PFSK-1 (cell line): ENCODE measurements around the gene L3MBTL1.

ENCODE experiments used
- FOXP2 ChIP-seq: optimal IDR thresholded peaks from 2 replicates; pipeline ENCODE3; 2011; ENCODE audit warnings: borderline replicate concordance, control low read depth, inconsistent platforms; ENCODE audit not compliant: insufficient read depth; ENCODE audit errors: extremely low read length, extremely low read depth
- POLR2AphosphoS5 ChIP-seq: IDR thresholded peaks from 2 replicates; pipeline ENCODE4 v1.6.1; 2012; ENCODE audit warnings: low read depth, mild to moderate bottlenecking, control low read depth, low read length, moderate library complexity
- SIN3A ChIP-seq: IDR thresholded peaks from 2 replicates; pipeline ENCODE4 v1.6.1; 2012; ENCODE audit warnings: mild to moderate bottlenecking, low read length, moderate library complexity, borderline replicate concordance; ENCODE audit not compliant: insufficient read depth
- TAF1 ChIP-seq: IDR thresholded peaks from 2 replicates; pipeline ENCODE4 v1.6.1; 2012; ENCODE audit warnings: low read length, control low read depth, borderline replicate concordance; ENCODE audit not compliant: insufficient read depth
- TF ChIP-seq, protein P1 (sequence below), 2 experiments: IDR thresholded peaks; 2 replicates each; pipeline versions ENCODE4 v1.6.1 to v1.8.0; 2011 to 2012; ENCODE audit warnings: low read depth in 2 of 2, low read length in 2 of 2, control low read depth in 1 of 2, inconsistent platforms in 1 of 2, mild to moderate bottlenecking in 1 of 2, moderate library complexity in 1 of 2; ENCODE audit not compliant: insufficient read depth in 1 of 2

Gene L3MBTL1

DNA sequence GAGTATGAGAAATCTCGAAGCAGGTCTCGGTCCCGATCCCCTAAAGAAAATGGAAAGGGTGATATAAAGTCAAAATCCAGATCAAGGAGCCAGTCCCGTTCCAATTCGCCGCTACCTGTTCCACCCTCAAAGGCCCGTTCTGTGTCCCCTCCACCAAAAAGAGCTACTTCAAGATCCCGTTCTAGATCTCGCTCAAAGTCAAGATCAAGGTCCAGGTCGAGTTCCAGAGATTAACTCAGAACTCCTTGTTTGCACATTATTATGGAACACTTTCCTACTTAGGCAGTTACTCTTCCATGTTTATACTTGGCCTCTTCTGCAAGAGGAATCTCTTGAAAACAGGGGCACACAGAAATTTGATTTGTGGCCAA is 46.7 kb upstream of the L3MBTL1 start:
- TF ChIP-seq, protein P1, sequence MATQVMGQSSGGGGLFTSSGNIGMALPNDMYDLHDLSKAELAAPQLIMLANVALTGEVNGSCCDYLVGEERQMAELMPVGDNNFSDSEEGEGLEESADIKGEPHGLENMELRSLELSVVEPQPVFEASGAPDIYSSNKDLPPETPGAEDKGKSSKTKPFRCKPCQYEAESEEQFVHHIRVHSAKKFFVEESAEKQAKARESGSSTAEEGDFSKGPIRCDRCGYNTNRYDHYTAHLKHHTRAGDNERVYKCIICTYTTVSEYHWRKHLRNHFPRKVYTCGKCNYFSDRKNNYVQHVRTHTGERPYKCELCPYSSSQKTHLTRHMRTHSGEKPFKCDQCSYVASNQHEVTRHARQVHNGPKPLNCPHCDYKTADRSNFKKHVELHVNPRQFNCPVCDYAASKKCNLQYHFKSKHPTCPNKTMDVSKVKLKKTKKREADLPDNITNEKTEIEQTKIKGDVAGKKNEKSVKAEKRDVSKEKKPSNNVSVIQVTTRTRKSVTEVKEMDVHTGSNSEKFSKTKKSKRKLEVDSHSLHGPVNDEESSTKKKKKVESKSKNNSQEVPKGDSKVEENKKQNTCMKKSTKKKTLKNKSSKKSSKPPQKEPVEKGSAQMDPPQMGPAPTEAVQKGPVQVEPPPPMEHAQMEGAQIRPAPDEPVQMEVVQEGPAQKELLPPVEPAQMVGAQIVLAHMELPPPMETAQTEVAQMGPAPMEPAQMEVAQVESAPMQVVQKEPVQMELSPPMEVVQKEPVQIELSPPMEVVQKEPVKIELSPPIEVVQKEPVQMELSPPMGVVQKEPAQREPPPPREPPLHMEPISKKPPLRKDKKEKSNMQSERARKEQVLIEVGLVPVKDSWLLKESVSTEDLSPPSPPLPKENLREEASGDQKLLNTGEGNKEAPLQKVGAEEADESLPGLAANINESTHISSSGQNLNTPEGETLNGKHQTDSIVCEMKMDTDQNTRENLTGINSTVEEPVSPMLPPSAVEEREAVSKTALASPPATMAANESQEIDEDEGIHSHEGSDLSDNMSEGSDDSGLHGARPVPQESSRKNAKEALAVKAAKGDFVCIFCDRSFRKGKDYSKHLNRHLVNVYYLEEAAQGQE (IDR thresholded peaks at IDR 0.05; ENCODE audit: insufficient read depth in 1 of 2, low read depth in 2 of 2, low read length in 2 of 2): no peak
- TF ChIP-seq SIN3A (no peak), POLR2AphosphoS5 (no peak), TAF1 (no peak), FOXP2 (no peak)

- TF ChIP-seq POLR2AphosphoS5 (no peak), FOXP2 (no peak), TAF1 (no peak), SIN3A (no peak)
- TF ChIP-seq, protein P1 (IDR thresholded peaks at IDR 0.05; ENCODE audit: insufficient read depth in 1 of 2, low read depth in 2 of 2, low read length in 2 of 2): no peak
Measured at GRCh38 chr20:43461894-43462659, 45.4 kb upstream of the L3MBTL1 start.

DNA sequence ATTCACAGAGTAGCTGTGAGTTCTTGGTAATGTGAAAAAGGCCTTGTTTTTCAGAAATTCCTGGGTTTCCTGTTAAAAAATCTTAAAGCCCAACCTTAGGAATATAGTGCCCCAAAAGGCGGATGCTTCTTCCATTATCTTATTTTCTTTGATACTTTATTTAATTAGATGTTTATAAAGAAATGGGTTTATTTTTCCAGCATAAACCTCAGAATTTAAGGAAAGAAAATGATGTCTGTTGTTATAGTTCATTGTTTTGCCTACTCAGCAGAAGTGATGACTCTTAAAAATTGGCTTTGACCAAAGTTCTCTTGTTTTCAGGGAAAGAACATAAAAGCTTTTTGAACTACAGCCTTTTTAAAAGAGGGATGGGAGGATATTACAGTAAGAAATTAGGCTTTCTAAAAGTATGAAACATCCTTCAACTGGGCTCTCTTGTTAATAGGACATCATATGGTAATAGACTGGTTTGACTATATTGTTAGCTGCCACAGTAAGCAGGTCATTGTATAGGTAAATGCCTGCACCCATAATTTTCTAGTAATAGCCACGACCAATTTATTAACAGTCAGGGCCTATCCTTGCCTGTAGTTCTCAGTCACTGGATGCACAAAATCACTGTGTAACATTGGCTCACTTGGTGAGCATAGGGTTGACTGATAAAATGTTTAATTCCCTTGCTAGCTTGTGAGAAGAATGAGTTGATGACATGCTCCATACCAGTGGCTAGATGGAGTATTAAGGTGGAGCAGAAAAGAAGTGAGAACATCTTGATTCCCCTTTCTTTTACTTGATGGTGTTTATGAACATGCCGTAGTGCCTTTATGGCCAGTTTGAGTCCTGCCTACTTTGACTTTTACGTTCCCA is 44.6 kb upstream of the L3MBTL1 start:
- TF ChIP-seq POLR2AphosphoS5 (no peak), FOXP2 (no peak), TAF1 (no peak), SIN3A (no peak)
- TF ChIP-seq, protein P1 (IDR thresholded peaks at IDR 0.05; ENCODE audit: insufficient read depth in 1 of 2, low read depth in 2 of 2, low read length in 2 of 2): no peak

DNA sequence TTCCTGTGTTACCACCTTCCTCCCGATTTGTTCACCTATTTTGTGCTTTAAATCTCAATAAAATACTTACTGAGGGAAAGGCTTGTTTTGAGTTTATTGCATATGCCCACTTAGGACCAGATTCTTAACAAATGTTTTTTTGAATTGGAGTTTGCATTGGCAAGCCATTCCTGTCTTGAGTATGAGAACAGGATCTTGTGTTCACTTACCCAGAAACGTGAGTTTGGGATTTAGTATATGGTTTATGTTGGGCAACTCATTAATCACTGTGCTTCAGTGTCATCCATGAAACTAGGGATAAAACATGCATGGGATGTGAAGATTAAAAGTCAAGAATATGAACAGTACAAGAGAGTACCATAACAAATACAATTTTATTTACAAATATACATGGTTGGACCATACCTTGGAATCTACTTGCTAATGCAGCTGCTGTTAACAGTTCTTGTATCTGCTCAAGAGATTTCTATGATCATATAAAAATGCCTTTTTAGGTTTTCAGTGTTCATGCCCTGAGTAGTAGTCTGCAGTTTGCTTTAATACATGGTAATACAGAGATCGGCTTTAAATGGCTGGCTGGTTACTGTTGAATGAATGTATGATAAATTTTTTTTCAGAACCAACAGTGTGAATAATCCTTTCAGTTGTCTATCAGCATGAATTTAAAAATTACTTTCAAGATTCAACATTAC is 43.8 kb upstream of the L3MBTL1 start:
- TF ChIP-seq TAF1 (no peak), SIN3A (no peak), FOXP2 (no peak)

DNA sequence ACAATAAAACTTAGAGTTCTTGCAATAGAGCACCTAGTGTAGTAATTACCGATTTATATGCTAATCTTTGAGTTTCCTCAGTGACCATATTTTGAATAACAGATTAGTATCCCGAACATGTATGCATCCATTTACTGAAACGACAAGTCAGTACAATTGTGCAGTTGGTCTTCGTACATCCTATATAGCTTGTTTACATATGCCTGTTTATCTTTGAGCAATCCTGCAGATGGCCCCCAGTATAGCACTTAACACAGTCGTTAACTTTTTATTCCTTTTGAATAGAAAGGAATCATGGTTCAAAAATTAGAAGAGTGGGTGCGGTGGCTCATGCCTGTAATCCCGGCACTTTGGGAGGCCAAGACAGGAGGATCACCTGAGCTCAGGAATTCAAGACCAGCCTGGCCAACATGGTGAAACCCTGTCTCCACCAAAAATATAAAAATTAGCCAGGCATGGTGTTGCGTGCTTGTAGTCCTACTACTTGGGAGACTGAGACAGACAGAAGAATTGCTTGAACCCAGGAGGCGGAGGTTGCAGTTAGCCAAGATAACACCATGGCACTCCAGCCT is 43.2 kb upstream of the L3MBTL1 start:
- TF ChIP-seq FOXP2: no peak
- no peak for TF ChIP-seq POLR2AphosphoS5
- TF ChIP-seq SIN3A: no peak
- TF ChIP-seq, protein P1 (IDR thresholded peaks at IDR 0.05; ENCODE audit: insufficient read depth in 1 of 2, low read depth in 2 of 2, low read length in 2 of 2): no peak
- TF ChIP-seq TAF1: no peak
